HG03135 (cell line): ENCODE results near the gene NME1.
"Not testable (repeated sequence)": the region's sequence is repeated elsewhere in the genome, so short reads cannot be mapped to it uniquely, and the experiment has no call there.

Experiments
- ATAC-seq: cut with Tn5 transposase; IDR thresholded peaks from one replicate; pipeline ENCODE4 v1.9.1; 2021; ENCODE audit warnings: mild to moderate bottlenecking, moderate library complexity; ENCODE audit not compliant: unreplicated experiment

NME1 gene

GRCh38 chr17:51144266-51145022 lies 8.9 kb upstream of the NME1 start:
- ATAC-seq, result no peak

DNA sequence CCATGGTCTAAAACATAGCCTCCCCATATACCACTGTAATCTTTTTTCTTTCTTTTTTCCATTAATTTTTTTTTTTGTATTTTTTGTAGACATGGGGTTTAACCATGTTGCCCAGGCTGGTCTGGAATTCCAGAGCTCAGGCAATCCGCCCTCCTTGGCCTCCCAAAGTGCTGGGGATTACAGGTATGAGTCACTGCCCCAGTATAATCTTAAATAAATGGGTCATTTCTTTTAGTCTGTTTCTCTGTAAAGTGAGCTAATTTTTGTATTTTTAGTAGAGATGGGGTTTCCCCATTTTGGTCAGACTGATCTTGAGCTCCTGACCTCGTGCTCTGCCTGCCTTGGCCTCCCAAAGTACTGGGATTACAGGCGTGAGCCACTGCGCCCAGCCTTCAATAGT lies 5.7 kb upstream of the NME1 start:
- no peak for ATAC-seq

DNA sequence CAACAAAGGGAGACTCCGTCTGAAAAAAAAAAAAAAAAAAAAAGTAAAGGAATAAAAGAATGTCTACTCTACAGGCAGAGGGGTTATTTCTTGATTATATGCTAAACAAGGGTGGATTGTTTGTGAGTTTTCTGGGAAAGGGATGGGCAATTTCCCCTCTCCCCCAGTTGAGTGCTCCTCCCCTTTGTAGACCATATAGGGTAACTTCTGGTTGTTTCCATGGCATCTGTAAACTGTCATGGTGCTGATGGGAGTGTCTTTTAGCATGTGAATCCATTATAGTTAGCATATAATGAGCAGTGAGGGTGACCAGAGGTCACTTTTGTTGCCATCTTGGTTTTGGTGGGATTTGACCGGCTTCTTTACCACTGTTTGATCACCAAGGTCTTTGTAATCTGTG lies 4.2 kb upstream of the NME1 start:
- ATAC-seq, result no peak

- no peak for ATAC-seq
Observed at GRCh38 chr17:51150932-51151331, 2.4 kb upstream of the NME1 start.

DNA sequence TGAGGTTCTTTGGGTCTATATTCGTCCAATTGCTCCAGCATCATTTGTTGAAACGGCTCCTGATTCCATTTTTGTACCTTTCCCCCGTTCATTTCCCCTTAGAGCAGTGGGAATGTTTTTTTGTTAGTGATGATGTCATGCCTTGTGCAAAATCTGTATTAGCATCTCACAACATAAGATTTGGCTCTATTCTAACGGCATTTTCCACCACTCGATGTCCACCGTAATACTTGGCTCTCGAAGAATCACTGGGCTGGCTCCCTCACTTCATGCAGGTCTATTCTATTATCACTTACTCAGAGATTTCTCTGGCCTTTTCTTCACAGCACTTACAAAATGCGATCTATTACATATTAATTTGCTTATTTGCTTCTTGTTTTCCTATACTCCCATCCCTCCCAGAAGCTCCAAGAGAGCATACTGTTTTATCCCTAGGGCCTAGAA lies 571 bp upstream of the NME1 start:
- no peak for ATAC-seq

DNA sequence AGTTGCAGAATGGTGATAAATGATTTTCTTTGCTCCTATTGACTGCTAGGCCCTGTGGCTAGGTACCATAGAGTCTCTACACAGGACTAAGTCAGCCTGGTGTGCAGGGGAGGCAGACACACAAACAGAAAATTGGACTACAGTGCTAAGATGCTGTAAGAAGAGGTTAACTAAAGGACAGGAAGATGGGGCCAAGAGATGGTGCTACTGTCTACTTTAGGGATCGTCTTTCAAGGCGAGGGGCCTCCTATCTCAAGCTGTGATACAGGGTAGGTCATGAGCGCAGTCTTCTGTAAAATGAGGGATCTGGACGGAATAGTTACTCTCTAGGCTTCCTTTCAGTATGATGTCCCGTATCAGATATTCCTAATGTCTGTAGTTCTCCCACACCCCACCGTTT lies 817 bp downstream of the NME1 start:
- ATAC-seq, result no peak

GRCh38 chr17:51155416-51155815 lies 2.1 kb downstream of the NME1 start:
- ATAC-seq, result no peak

DNA sequence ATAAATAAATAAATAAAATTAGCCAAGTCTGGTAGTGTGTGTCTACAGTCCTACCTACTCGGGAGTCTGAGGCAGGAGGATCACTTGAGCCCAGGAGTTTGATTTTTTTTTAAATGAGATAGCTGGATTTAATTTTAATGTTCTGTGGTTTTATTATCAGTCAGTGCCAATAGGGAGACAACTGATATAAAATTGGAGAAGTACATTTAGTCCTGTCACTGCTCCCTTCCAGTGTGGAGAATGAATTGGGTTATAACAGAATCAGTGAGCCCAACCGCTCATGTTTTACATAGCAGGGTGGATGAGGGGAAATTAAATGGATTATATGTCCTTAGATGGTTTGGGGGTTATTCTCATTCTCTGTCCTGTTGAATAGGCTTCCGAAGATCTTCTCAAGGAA lies 6.2 kb downstream of the NME1 start:
- ATAC-seq, result no peak

DNA sequence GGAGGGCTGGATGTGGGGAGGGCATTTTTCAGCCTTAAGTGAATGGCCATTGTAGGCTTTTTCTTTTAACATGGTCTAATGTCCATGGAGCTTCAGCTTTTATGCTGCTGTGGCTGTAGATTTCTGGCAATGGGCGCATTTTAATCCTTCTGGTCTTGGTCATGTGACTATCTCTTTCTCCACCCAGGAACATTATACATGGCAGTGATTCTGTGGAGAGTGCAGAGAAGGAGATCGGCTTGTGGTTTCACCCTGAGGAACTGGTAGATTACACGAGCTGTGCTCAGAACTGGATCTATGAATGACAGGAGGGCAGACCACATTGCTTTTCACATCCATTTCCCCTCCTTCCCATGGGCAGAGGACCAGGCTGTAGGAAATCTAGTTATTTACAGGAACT lies 8.2 kb downstream of the NME1 start:
- ATAC-seq, result no peak

DNA sequence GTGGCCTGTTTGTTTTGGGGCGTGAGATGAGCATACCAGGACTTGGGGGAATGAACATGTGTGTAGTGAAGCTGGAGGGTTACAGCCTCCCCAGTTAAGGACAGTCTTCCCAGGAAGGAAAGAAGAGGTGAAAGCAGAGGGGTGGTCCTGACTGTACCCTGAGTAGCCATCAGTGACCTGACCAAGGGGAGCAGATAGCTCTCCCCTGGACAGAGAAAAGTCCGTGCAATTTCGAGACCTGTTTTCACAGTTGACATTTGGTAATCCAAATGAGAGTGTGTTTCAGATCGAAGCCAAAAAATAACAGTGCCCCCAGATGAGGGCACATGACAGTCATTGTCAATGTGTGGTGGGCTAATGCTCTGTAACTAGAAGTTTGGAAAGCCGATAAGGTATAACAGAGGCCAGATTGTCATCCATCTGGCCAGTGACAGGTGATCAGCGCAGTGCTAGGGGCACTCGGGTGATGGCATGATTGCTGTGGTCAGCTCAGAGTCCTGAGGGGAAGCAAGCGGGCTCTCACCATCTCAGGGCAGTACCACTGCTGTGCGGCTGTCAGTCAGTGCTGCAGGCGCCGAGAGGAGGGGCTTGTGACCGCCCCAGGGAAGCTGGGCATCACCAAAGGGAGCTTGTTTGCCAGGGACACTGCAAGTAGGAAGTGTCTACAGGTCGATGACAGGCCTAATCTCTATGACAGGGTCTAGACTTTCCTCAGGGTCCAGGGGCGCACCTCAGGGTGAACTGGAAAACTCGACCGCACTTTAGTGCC lies 11.7 kb downstream of the NME1 start:
- no peak for ATAC-seq

GRCh38 chr17:51165680-51166197 lies 12.4 kb downstream of the NME1 start:
- peak; percentile 15 for ATAC-seq

- peak; percentile 83 for ATAC-seq
Observed at GRCh38 chr17:51166198-51166986, 13.0 kb downstream of the NME1 start, which contains the start of gene NME2. Gene NME2 (plus strand): TSS chr17:51166411. CDS start chr17:51166831, 420 bp downstream.

- peak; percentile 46 for ATAC-seq
Observed at GRCh38 chr17:51166987-51167931, 13.9 kb downstream of the NME1 start.

DNA sequence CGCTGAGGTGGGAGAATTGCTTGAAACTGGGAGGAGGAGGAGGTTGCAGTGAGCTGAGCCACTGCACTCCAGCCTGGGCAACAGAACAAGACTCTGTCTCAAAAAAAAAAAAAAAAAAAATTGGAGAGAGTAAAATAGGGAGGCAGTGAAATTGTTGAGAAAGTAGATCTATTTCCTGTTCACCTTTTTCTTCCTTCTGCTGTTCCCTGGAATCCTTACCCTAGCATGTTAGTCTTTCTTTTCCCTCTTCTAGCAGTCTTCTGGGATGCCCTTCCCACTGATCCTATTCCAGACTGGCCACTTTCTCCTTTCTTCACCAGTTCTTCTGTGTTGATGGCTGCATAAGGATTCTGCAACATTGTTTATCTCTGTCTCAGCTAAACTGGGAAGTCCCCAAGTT lies 16.0 kb downstream of the NME1 start:
- ATAC-seq, result no peak

GRCh38 chr17:51170736-51171135 lies 17.4 kb downstream of the NME1 start:
- no peak for ATAC-seq

DNA sequence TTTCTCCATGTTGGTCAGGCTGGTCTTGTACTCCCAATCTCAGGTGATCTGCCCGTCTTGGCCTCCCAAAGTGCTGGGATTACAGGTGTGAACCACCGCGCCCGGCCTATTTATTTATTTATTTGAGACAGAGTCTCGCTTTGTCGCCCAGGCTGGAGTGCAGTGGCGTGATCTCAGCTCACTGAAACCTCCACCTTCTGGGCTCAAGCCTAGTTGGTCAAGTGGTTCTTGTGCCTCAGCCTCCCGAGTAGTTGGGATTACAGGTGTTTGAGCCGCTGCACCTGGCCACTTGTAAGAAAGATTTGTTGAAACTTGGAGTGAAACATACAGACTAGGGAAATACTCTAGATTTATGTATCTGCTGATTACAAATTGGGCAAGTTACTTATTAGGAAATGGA lies 18.7 kb downstream of the NME1 start:
- ATAC-seq, result not testable (repeated sequence)

DNA sequence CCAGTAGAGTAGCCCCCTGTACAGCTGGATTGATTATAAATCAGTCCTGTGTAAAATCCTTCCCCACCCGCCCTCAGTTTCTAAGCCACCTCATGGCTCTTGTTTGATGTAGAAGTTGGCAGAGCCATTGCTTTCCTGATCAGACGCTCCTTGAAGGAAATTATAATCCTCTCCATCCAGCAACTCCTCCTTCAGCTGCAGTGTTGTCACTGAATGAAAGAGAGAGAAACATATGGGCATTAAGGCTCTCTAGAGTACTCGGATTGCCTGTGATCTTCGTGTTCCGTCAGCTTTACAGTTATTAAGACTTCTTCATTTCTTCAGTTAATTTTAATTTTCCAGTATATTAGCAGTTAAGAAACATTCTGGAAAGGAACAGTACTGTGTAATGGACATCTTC lies 27.1 kb downstream of the NME1 start:
- no peak for ATAC-seq

- no peak for ATAC-seq
Observed at GRCh38 chr17:51184124-51184523, 30.8 kb downstream of the NME1 start.

- ATAC-seq, result no peak
Observed at GRCh38 chr17:51185763-51186332, 32.5 kb downstream of the NME1 start.
